Thyroid gland (tissue), 4 donors: ENCODE measurements around the gene PTPN21. TPM values are rescaled to one million over a fixed set of nuclear protein-coding genes. Genes with fewer than 3 reads are reported as not detected.

Experiments used
- DNase-seq, 2 donors: peaks; one replicate each; pipeline ENCODE4 v3.0.0-alpha.2; 2019
- H3K27ac ChIP-seq, 3 donors: fragments of 200-600 bp; sonication (generic); 1 replicate in 2 of 3; 2 replicates in 1 of 3; pipeline ENCODE4 v1.5.1; 2016 to 2019; ENCODE audit warnings: mild to moderate bottlenecking in 1 of 3, moderate library complexity in 1 of 3
- H3K27me3 ChIP-seq: fragments of 200-600 bp; sonication (generic); one replicate; pipeline ENCODE4 v1.5.1; 2019
- H3K36me3 ChIP-seq, 2 donors: fragments of 200-600 bp; sonication (generic); one replicate each; pipeline ENCODE4 v1.5.1; 2016 to 2019
- H3K4me1 ChIP-seq, 2 donors: fragments of 200-600 bp; sonication (generic); one replicate each; pipeline ENCODE4 v1.5.1; 2017 to 2019
- H3K4me3 ChIP-seq, 3 donors: fragments of 200-600 bp; sonication (generic); replicated peaks in 1 of 3; 1 replicate in 2 of 3; 2 replicates in 1 of 3; pipeline ENCODE4 v1.5.1; 2016; ENCODE audit warnings: mild to moderate bottlenecking in 1 of 3
- H3K9me3 ChIP-seq: fragments of 200-600 bp; sonication (generic); one replicate; pipeline ENCODE4 v1.5.1; 2017
- CTCF ChIP-seq, 6 experiments: fragments of 200-600 bp in 3 of 6; fragments of 450-650 bp in 3 of 6; sonication (generic) in 3 of 6; IDR thresholded peaks; one replicate each; pipeline ENCODE4 v1.5.1; 2016 to 2019; ENCODE audit warnings: antibody characterized with exemption in 6 of 6, mild to moderate bottlenecking in 2 of 6, inconsistent platforms in 1 of 6, moderate library complexity in 1 of 6
- POLR2A ChIP-seq, 2 donors: fragments of 450-650 bp; IDR thresholded peaks; one replicate each; pipeline ENCODE4 v1.6.1; 2017; ENCODE audit warnings: antibody characterized with exemption in 2 of 2, mild to moderate bottlenecking in 2 of 2, moderate library complexity in 1 of 2
- WGBS, 2 donors: methylation state at CpG; one replicate each; pipeline ENCODE4 v1.1.5; 2017; 5-methylcytosine and 5-hydroxymethylcytosine counted together
- intact Hi-C: fragments of 100-400 bp; cut with DNase I; formaldehyde crosslinking; loops from one replicate; pipeline ENCODE4 v1.15.1; 2023
- total RNA-seq, 4 donors: library from RNA; depleted of rRNA; stranded (reverse); fragments of >200 nt; gene quantifications; one replicate each; pipeline ENCODE4 v1.2.3, GENCODE V29; 2016

The PTPN21 gene
- total RNA-seq, 4 donors from 2014 or later, result 32.2 to 40.0 (median 36.1) TPM

GRCh38 chr14:88545256-88545655 is 9.6 kb downstream of the PTPN21 start:
- no peaks in the 10 kb centered on the region for H3K9me3 ChIP-seq
- H3K4me1 ChIP-seq, result peaks cover 37 to 64% of the 10 kb centered on the region in 2 donors
- intact Hi-C loops, result no loop called here
- no peak for DNase-seq
- peaks cover 0 to 6% of the 10 kb centered on the region in 2 donors for H3K36me3 ChIP-seq
- no peak overlapping the region for H3K4me3 ChIP-seq
- no peaks in the 10 kb centered on the region for H3K27me3 ChIP-seq
- H3K27ac ChIP-seq, result peak overlapping the region; percentile 29 to 60 (median 51)
- 86 to 89% methylated on average over 3 of the region's 3 CpGs for WGBS, 2 donors
- TF ChIP-seq CTCF (IDR thresholded peaks at IDR 0.05) (no peak), POLR2A (IDR thresholded peaks at IDR 0.05) (no peak)

- Histone ChIP-seq H3K27me3 (no peaks in the 10 kb centered on the region), H3K27ac (peak overlapping the region in 1 of 3 donors; percentile 12), H3K4me1 (peaks cover 37 to 60% of the 10 kb centered on the region in 2 donors), H3K4me3 (no peak overlapping the region), H3K9me3 (no peaks in the 10 kb centered on the region), H3K36me3 (no peaks in the 10 kb centered on the region)
- 86 to 89% methylated on average over 6 of the region's 6 CpGs for WGBS, 2 donors
- DNase-seq, result no peak
- intact Hi-C loops, result no loop called here
- no peak for TF ChIP-seq POLR2A (IDR thresholded peaks at IDR 0.05)
- no peak for TF ChIP-seq CTCF (IDR thresholded peaks at IDR 0.05)
Measured at GRCh38 chr14:88542857-88543795, 11.7 kb downstream of the PTPN21 start.

GRCh38 chr14:88541324-88541723 is 13.5 kb downstream of the PTPN21 start:
- TF ChIP-seq POLR2A (IDR thresholded peaks at IDR 0.05) (no peak), CTCF (IDR thresholded peaks at IDR 0.05) (no peak)
- intact Hi-C loops, result no loop called here

GRCh38 chr14:88535813-88536212 is 19.0 kb downstream of the PTPN21 start:
- Histone ChIP-seq H3K9me3 (no peaks in the 10 kb centered on the region), H3K36me3 (peaks cover 2 to 7% of the 10 kb centered on the region in 2 donors), H3K4me3 (no peak overlapping the region), H3K27ac (no peak overlapping the region), H3K4me1 (peaks cover 8 to 15% of the 10 kb centered on the region in 2 donors), H3K27me3 (no peaks in the 10 kb centered on the region)
- 59 to 67% methylated on average over 4 of the region's 4 CpGs for WGBS, 2 donors
- intact Hi-C loops, result no loop called here
- TF ChIP-seq CTCF (IDR thresholded peaks at IDR 0.05), result no peak
- TF ChIP-seq POLR2A (IDR thresholded peaks at IDR 0.05), result no peak
- DNase-seq, result no peak

More at GRCh38 chr14:88541324-88541723, 13.5 kb downstream of the PTPN21 start:
- H3K4me1 ChIP-seq, result peaks cover 30 to 47% of the 10 kb centered on the region in 2 donors
- no peaks in the 10 kb centered on the region for H3K9me3 ChIP-seq
- 36 to 100% methylated on average over 1 of the region's 1 CpG for WGBS, 2 donors
- no peak overlapping the region for H3K27ac ChIP-seq
- H3K36me3 ChIP-seq, result no peaks in the 10 kb centered on the region
- H3K4me3 ChIP-seq, result no peak overlapping the region
- no peak for DNase-seq
- H3K27me3 ChIP-seq, result no peaks in the 10 kb centered on the region

GRCh38 chr14:88535149-88535548 is 19.7 kb downstream of the PTPN21 start:
- no peaks in the 10 kb centered on the region for H3K27me3 ChIP-seq
- H3K4me3 ChIP-seq, result no peak overlapping the region
- H3K9me3 ChIP-seq, result no peaks in the 10 kb centered on the region
- peaks cover 2 to 7% of the 10 kb centered on the region in 2 donors for H3K36me3 ChIP-seq
- DNase-seq, result no peak
- no peak overlapping the region for H3K27ac ChIP-seq
- 74 to 82% methylated on average over 4 of the region's 4 CpGs for WGBS, 2 donors
- TF ChIP-seq POLR2A (IDR thresholded peaks at IDR 0.05) (no peak), CTCF (IDR thresholded peaks at IDR 0.05) (no peak)
- intact Hi-C loops, result no loop called here
- H3K4me1 ChIP-seq, result peaks cover 7 to 15% of the 10 kb centered on the region in 2 donors
